Retinal pigment epithelial cell (primary cell): ENCODE measurements around the gene RAB18.
"Not testable (repeated sequence)": the region's sequence is repeated elsewhere in the genome, so short reads cannot be mapped to it uniquely, and the experiment has no call there.

ENCODE experiments used
- DNase-seq: peaks from one replicate; pipeline ENCODE4 v3.0.0-alpha.2; 2010; ENCODE audit warnings: low read depth
- H3K4me3 ChIP-seq: 2 replicates; pipeline ENCODE4 v1.5.1; 2011; ENCODE audit warnings: mild to moderate bottlenecking, low read length, control low read depth, moderate library complexity
- TF ChIP-seq, protein P1 (sequence below): conservative IDR thresholded peaks from 2 replicates; pipeline ENCODE4 v1.5.1; 2011; ENCODE audit warnings: low read depth, low read length, control low read depth, inconsistent platforms

The RAB18 gene

DNA sequence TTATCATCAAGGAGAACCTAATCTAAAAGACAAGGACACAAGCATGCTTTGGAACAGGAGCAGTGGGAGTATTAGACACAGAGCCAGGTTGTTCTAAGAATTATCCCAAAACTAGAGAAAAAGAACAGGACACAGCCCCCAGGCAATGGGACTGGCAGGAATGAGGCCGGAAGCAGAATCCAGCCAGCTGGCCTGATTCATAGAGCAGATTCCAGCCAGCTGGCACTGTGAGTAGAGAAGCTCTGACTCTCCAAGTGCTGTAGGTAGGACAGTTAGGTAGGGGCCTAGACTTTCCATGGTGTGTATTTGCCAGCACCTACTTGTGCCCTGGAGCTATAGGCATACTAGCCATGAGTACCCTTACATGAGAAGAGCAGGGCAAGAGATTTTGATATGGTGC, 13.3 kb upstream of the RAB18 start:
- no peak overlapping the region for H3K4me3 ChIP-seq
- DNase-seq = no peak
- TF ChIP-seq, protein P1, sequence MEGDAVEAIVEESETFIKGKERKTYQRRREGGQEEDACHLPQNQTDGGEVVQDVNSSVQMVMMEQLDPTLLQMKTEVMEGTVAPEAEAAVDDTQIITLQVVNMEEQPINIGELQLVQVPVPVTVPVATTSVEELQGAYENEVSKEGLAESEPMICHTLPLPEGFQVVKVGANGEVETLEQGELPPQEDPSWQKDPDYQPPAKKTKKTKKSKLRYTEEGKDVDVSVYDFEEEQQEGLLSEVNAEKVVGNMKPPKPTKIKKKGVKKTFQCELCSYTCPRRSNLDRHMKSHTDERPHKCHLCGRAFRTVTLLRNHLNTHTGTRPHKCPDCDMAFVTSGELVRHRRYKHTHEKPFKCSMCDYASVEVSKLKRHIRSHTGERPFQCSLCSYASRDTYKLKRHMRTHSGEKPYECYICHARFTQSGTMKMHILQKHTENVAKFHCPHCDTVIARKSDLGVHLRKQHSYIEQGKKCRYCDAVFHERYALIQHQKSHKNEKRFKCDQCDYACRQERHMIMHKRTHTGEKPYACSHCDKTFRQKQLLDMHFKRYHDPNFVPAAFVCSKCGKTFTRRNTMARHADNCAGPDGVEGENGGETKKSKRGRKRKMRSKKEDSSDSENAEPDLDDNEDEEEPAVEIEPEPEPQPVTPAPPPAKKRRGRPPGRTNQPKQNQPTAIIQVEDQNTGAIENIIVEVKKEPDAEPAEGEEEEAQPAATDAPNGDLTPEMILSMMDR = no peak

DNA sequence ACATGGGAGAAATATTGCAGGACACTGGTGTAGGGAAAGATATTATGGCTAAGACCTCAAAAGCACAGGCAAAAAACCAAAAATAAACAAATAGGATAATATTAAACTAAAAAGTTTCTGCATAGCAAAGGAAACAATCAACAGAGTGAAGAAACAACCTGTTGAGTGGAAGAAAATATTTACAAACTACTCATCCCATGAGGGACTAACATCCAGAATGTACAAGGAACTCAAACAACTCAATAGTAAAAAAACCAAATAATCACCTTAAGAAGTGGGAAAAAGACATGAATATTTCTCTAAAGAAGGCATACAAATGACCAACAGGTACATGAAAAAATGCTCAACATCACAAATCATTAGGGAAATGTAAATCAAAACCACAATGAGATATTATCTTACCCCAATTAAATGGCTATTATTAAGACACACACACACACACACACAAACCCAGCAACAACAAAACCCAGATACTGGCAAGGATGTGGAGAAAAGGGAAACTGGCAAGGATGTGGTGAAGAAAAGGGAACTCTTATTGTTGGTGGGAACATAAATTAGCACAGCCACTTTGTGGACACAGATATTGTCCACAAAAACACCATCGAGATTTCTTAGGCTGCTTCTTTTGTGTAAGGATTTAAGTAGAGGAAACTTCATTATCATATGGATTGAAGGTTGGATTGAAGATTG, 9.8 kb upstream of the RAB18 start:
- H3K4me3 ChIP-seq = no peak overlapping the region
- no peak for DNase-seq
- TF ChIP-seq, protein P1 = no peak

DNA sequence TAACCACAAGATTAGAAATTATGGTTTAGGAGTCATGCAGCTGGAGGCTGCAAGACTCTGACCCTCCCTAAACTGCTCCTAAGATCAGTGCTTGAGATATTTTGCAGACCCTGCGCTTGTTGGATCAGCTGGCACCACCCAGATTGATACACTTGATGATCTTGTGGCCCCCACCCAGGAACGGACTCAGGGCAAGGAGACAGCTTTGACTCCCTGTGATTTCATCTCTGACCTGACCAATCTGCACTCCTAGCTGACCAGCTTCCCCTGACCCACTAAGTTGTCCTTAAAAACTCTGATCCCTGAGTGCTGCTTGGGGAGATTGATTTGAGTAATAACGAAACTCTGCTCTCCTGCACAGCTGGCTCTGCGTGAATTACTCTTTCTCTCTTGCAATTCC, 8.0 kb upstream of the RAB18 start:
- TF ChIP-seq, protein P1 = no peak
- no peak overlapping the region for H3K4me3 ChIP-seq
- DNase-seq = no peak

DNA sequence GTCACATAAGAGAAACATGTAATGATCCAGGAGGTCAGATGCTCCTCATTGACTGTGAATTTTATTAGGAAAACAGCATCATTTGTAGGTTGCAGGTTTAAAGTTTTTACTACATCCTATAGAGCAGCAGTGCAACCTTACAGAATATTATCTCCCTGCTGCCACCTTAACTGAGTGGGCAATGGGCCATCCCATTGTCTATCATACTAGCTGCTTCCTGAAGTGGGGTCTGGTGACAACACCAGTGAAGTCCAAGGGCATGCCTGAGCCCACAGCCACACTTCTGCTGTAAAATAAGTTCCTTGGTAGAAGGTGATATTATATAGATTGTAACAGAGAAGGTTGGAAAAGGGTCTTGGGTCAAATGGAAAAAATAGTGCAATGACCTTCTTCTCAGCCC, 4.0 kb upstream of the RAB18 start:
- H3K4me3 ChIP-seq = no peak overlapping the region

DNA sequence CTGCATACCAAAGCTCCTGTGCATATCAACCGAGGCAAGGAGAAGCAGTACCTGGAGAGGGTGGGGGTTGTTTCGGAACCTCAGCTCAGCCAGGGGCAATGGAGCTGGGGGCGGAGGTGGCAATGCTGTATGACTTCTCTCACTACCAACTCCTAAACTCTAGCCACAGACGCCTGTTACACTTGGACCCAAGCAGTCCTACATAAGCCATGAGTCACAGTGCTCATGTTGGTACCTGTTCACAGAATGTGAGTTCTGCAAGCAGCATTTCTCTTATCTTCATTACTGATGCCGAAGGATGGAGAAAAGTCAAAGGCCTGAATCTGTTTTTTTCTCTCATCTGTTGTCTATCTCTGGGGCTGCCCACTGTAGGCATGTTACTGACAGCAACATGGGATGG, 3.2 kb upstream of the RAB18 start:
- no peak for DNase-seq
- TF ChIP-seq, protein P1 = no peak
- no peak overlapping the region for H3K4me3 ChIP-seq

More for the DNA sequence above, 4.0 kb upstream of the RAB18 start:
- TF ChIP-seq, protein P1 = no peak
- no peak for DNase-seq

DNA sequence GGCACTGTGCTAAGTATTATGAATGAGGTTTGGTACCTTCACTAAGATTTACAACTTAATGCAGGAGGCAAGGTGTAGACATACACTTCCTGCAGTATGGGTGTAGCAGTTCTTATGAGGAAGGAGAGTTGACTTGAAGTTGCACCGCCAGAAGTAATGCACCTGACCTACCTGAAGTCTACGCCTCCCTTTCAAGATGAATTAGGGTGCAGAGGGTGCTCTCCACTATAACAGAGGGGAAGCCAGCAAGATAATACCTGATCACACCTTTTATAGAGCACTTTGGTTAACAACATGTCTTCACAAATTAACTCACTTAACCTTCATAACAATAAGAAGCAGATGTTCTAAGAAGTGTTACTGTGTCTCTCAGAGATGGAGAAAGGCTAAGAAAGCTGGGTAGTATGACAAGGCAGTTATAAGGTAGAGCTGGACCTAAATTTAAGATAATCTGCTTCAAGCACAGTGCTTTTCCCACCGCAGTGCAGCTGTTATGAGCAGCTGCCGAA, 552 bp upstream of the RAB18 start:
- TF ChIP-seq, protein P1 = no peak
- peak overlapping the region; percentile 87 for H3K4me3 ChIP-seq
- DNase-seq = no peak

DNA sequence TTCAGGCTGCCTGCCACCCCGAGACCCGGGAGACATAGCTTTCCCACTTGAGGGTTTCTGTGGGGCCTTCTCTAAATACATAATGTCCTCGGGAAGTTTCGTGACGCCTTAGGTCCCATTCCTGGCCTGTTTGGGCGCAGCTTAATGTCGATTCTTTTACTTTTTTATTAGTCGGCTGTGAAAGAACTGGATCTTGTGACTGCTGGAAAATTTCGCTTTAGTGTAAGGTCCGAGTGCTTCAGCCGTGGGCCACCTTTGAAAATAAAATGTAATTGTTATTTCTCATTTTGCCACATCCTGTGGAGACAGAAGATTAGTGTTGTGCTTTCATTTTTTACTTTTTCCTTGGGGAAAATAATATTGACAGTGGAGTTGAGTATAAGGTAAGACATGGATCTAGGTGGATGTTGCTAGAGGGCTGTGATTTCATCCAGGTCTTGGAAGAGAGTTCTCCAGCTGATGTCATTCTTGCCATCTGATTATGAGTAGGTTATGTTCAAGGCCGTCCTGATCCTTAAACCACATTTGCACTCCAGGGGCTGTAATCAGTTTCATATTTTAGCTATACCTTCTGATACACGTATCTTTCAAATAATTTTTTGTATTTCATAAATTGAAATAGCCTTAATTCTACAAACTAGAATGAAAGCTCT, 830 bp downstream of the RAB18 start:
- TF ChIP-seq, protein P1 = no peak
- peak overlapping the region; percentile 87 for H3K4me3 ChIP-seq
- DNase-seq = no peak

DNA sequence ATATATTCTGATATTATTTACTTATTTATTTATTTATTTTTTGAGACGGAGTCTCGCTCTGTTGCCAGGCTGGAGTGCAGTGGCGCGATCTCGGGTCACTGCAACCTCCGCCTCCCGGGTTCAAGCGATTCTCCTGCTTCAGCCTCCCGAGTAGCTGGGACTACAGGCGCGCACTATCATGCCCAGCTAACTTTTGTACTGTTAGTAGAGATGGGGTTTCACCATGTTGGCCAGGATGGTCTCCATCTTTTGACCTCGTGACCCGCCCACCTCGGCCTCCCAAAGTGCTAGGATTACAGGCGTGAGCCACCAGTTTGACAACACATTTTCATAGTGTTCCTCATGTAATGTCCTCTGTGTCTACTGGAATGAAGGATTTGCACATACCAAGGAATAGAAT, 1.4 kb downstream of the RAB18 start:
- H3K4me3 ChIP-seq, DNase-seq: not testable (repeated sequence)
